NCI-H1694 treated with DMSO at 0.1 percent for 48 hours (cell line): Measurements from ENCODE around the gene ARTN.
A peak's percentile ranks its signal among the peaks of the same experiment; 100 is the strongest.

Experiments used
- DNase-seq: peaks from one replicate; lab custom pipeline; 2025; lab: John Stamatoyannopoulos, UW

Gene ARTN

GRCh38 chr1:43970911-43971310 lies 37.3 kb downstream of the ARTN start:
- no peak for DNase-seq

DNA sequence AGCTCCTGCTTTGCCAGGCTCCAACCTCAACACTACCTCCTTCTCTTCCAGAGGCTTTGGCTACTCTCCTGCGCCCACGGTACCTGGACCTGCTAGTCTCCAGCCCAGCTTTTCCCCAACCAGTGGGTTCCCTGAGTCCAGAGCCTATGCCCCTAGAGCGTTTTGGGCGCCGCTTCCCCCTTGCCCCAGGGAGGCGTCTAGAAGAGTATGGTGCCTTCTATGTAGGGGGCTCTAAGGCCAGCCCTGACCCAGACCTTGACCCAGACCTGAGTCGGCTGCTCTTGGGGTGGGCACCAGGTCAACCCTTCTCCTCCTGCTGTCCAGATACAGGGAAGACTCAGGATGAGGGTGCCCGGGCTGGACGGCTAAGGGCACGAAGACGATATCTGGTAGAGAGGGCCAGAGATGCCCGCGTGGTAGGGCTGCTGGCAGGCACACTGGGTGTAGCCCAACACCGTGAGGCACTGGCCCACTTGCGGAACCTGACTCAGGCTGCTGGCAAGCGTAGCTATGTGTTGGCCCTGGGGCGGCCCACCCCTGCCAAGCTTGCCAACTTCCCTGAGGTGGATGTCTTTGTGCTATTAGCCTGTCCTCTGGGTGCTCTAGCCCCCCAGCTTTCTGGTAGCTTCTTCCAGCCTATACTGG lies 37.9 kb downstream of the ARTN start:
- no peak for DNase-seq

DNA sequence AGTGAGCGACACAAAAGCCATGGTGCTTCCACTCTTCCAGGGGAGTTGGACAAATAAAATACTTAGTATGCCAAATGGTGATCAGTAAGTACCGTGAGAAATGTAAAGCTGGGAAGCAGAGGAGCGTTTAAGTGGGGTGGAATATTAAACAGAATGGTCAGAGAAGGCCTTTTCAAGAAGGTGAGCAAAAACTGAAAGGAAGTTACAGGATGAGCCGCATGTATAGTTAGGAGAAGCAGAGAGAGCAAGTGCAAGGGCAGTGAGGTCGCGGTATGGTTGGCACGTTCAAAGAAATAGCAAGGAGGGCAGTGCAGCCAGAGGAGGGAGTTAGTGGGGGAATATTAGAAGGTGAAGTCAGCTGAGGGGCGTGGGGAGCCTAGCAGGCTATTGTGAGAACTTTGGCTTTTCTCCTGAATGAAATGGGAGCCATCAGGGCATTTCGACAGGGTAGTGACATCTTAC lies 40.4 kb downstream of the ARTN start:
- no peak for DNase-seq

DNA sequence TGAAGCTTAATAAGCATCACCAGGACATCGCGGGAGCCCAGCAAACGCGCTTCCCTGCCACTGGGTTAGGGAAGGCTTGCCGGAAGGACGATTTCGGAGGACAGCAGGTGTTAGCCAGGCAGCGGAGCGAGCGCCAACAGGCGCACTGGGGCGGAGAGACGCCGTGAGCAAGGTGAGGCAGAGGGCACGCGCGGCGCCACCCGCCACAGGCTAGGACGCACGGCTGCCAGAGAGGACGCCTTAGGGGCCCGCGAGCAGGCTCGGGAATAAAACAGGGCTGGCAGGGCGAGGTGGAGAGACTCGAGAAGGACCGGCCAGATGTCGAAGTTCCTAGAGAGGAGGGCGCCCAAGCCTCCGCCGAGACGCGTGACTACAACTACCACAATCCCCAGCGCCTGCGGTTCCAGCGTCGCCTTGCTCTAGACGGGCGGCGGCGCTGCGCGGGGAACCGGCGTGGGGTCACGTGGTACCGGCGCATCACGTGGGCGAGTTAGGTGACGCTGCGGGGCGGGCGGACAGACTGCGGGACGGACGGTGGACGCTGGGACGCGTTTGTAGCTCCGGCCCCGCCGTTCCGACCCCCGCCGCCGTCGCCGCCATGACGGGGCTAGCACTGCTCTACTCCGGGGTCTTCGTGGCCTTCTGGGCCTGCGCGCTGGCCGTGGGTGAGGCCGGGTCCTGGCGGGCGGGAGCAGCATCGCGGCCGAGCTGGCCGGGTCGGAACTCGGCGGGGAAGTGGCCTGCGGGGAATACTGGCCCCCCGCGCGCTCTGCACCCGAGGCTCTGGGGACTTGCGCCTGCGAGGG lies 41.0 kb downstream of the ARTN start, which contains the start of gene ATP6V0B:
ATP6V0B (plus strand) TSS at position 518 of the 806 bp plus-strand sequence; CDS start at position 599, 81 bp downstream.
- DNase-seq, result peak; percentile 89

GRCh38 chr1:43975249-43975961 lies 41.8 kb downstream of the ARTN start:
- DNase-seq, result no peak

DNA sequence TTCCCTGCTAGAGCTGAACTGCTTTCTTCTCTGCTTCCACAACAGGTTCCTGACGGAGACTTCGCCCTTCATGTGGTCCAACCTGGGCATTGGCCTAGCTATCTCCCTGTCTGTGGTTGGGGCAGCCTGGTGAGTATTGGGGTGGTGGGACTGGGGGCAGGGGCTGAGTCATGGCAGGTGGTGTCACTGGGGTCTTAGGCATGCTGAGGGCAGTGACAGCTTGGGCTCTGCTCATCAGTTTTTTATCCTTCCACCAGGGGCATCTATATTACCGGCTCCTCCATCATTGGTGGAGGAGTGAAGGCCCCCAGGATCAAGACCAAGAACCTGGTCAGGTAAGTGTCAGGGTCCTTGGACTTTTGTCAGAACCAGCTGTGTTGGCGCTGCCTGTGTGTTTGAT lies 42.4 kb downstream of the ARTN start:
- DNase-seq, result no peak

- no peak for DNase-seq
Measured at GRCh38 chr1:43976890-43977289, 43.3 kb downstream of the ARTN start.

GRCh38 chr1:43977376-43978263 lies 44.0 kb downstream of the ARTN start:
- no peak for DNase-seq

DNA sequence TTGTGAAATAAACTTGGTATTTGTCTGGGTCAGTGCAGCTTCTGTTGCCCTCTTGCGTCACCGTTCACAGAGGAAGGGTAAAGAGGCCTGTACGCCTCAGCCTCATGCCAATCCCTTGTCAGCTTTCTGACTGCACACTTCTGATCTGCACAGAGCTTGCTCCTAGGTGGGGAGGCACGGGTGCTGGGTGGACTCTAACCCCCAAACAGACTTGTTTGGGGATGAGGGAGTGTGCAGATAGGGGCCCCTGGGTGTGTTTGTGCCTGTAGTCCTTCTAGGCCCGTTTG lies 44.6 kb downstream of the ARTN start:
- no peak for DNase-seq

GRCh38 chr1:43978551-43979260 lies 45.1 kb downstream of the ARTN start, which contains the start of gene B4GALT2:
Gene B4GALT2 (plus strand): TSS chr1:43979210. CDS start chr1:43981161, 1,951 bp downstream.
- DNase-seq, result no peak

DNA sequence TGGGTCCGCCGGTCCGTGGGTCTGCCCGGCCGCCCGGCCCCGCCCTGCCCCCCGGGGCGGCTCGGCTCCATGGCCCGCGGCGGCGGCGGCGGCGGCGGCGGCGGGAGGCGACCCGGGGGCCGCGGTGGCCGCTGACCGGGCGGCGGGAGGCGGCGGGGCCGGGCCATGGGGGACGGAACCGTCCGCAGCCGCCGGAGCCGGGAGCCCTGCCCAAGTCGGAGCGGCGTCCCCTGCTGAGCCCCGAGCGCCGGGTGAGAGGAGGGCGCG lies 45.6 kb downstream of the ARTN start:
- no peak for DNase-seq

DNA sequence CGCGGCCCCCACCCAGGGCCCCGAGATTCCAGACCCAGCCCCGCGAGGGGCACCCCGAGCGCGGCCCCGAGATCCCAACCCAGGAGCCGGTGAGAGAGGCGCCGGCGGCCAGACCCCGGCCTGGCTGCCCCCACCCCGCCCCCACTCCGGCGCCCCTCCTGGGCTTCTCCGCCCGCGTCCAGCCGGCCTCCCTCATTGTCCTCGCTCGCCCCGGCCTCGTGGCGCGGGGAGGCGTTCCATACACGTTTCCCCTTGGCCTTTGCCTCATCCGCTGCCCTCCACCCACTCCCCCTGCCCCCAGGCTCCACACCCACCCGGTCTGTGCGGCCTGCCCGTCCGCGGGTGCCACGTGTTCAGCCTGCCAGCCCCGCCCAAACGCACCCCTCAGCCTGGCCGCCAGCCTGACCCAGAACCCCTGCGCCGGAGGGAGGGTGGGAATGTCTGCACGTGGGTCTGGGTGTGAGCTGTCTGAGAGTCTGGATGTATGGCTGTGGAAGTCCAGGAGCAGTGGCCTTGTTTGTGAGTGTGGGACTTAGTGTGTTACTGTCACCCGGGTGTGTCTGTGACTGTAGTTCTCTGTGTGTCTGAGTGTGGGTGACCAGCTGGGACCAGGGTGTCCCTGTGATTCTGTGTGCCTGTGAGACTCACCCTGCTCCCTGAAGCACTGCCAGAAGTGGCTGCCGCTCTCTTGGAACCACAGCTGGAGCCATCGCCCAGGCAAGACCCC lies 46.1 kb downstream of the ARTN start:
- DNase-seq, result no peak

DNA sequence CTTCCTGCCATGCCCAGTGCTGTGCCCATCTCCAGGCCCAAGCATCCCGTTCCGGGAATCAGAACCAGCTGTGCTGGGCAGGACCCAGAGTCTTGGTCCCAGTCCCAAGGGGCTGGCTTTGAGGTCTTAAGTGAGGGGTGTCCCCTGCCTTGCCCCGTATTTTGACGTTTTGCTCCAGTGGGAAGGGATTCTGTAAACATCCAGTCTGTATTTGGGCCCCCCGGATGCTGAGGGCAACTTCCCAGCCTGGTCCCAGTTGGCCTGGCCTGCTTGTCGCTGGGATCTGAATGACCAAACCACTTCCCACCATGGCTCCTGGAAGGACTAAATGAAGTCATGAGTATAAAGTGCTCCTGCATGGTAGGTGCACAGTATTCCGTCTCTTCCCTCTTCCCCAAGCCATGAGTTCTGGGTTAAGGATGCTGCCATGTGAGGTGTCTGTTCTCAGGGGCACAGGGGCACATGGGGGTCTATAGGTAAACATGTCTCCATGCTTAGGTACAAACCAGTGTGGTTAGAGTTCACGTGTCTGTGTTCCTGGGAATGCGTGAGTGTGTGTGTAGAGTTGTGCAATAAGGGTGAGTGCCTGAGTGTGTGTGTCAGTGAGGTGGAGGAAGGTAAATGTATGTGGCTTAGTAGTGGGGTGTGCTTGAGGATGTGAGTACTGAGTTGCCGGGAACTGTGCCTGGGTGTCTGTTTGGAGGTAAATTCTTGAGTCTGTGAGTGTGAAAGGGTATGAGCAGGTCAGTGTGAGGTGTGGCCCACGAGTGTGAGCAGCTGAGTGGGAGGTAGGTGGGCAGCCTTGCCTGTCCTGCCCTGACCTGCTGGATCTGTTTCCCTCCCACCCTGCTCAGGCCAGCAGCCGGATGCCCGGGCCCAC lies 46.9 kb downstream of the ARTN start:
- no peak for DNase-seq

GRCh38 chr1:43981135-43981491 lies 47.5 kb downstream of the ARTN start:
- no peak for DNase-seq

- DNase-seq, result no peak
Measured at GRCh38 chr1:43981636-43982035, 48.0 kb downstream of the ARTN start.

GRCh38 chr1:43982241-43982640 lies 48.6 kb downstream of the ARTN start:
- no peak for DNase-seq

DNA sequence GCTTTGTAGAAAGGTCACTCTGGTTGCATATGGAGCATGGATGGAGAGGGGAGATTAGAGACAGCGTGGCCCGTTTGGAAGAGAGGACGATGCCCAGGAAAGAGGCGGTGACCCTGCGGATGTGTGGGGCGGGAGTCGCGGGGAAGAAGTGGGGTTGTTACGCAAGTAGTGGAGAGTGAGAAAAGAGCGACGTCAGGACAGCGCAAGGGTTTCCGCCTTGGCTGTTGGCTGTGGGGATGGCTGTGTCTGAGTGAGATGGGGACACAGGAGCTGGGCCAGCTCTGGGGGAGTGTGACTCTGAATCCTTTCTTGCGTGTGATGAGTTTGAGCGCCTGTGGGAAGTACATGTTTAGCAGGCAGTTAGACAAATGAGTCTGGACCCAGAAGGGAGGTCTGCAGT lies 49.2 kb downstream of the ARTN start:
- no peak for DNase-seq

GRCh38 chr1:43983253-43983899 lies 49.8 kb downstream of the ARTN start:
- no peak for DNase-seq

GRCh38 chr1:43984855-43985254 lies 51.3 kb downstream of the ARTN start:
- no peak for DNase-seq
